Astrocyte (in vitro differentiated cells and primary cell): Measurements from ENCODE around the gene EED. TPM values are rescaled to one million over a fixed set of nuclear protein-coding genes. Genes with fewer than 3 reads are reported as not detected.

ENCODE experiments used
- DNase-seq: peaks from one replicate; pipeline ENCODE4 v3.0.0-alpha.2; 2010; ENCODE audit warnings: low read depth
- FAIRE-seq: peaks from 2 replicates; lab custom pipeline; 2011; peaks lifted over from hg19 to GRCh38; lab: Jason Lieb, UNC
- H2AFZ ChIP-seq: 2 replicates; pipeline ENCODE4 v1.6.0; 2012; ENCODE audit warnings: low read depth, low read length, inconsistent platforms
- H3K27ac ChIP-seq: 2 replicates; pipeline ENCODE4 v1.5.1; 2011; ENCODE audit warnings: low read depth, low read length, inconsistent platforms
- H3K27me3 ChIP-seq: 2 replicates; pipeline ENCODE4 v1.6.0; 2011; ENCODE audit warnings: low read length, inconsistent platforms; ENCODE audit not compliant: insufficient read depth
- H3K36me3 ChIP-seq: 2 replicates; pipeline ENCODE4 v1.5.1; 2011; ENCODE audit warnings: low read length, inconsistent platforms; ENCODE audit not compliant: insufficient read depth
- H3K4me1 ChIP-seq: 2 replicates; pipeline ENCODE4 v1.5.1; 2011; ENCODE audit warnings: low read length, inconsistent platforms; ENCODE audit not compliant: insufficient read depth
- H3K4me2 ChIP-seq: 2 replicates; pipeline ENCODE4 v1.6.0; 2012; ENCODE audit warnings: low read length, inconsistent platforms
- H3K4me3 ChIP-seq: 2 replicates; pipeline ENCODE4 v1.5.1; 2011; ENCODE audit warnings: low read depth, mild to moderate bottlenecking, low read length, inconsistent platforms; ENCODE audit not compliant: insufficient read depth
- H3K79me2 ChIP-seq: 2 replicates; pipeline ENCODE4 v1.6.0; 2012; ENCODE audit warnings: mild to moderate bottlenecking, low read length, inconsistent platforms; ENCODE audit not compliant: insufficient read depth
- H3K9ac ChIP-seq: 2 replicates; pipeline ENCODE4 v1.6.0; 2012; ENCODE audit warnings: mild to moderate bottlenecking, low read length, inconsistent platforms
- H3K9me3 ChIP-seq: 2 replicates; pipeline ENCODE4 v1.5.1; 2012; ENCODE audit warnings: low read depth, mild to moderate bottlenecking, low read length, inconsistent platforms; ENCODE audit not compliant: insufficient read depth
- H4K20me1 ChIP-seq: 2 replicates; pipeline ENCODE4 v1.6.0; 2012; ENCODE audit warnings: low read length, inconsistent platforms; ENCODE audit not compliant: insufficient read depth
- H3K27ac Mint-ChIP-seq: one replicate; pipeline ENCODE4 v1.8.0; 2021; ENCODE audit warnings: mild to moderate bottlenecking, mixed read lengths; ENCODE audit not compliant: unreplicated experiment
- H3K27me3 Mint-ChIP-seq: one replicate; pipeline ENCODE4 v1.8.0; 2021; ENCODE audit warnings: low read depth, mixed read lengths; ENCODE audit not compliant: unreplicated experiment
- H3K36me3 Mint-ChIP-seq: one replicate; pipeline ENCODE4 v1.8.0; 2021; ENCODE audit warnings: low read depth, mixed read lengths; ENCODE audit not compliant: unreplicated experiment
- H3K4me1 Mint-ChIP-seq: one replicate; pipeline ENCODE4 v1.8.0; 2021; ENCODE audit warnings: low read depth, mixed read lengths; ENCODE audit not compliant: unreplicated experiment
- H3K4me3 Mint-ChIP-seq: one replicate; pipeline ENCODE4 v1.8.0; 2021; ENCODE audit warnings: mild to moderate bottlenecking, moderate library complexity, mixed read lengths; ENCODE audit not compliant: unreplicated experiment
- H3K9me3 Mint-ChIP-seq: one replicate; pipeline ENCODE4 v1.8.0; 2021; ENCODE audit warnings: mild to moderate bottlenecking, mixed read lengths; ENCODE audit not compliant: unreplicated experiment
- CTCF ChIP-seq: IDR thresholded peaks from 2 replicates; pipeline ENCODE4 v1.5.1; 2011; ENCODE audit warnings: low read depth, mild to moderate bottlenecking, inconsistent platforms, low read length, moderate library complexity; ENCODE audit not compliant: insufficient read depth
- EZH2 ChIP-seq: IDR thresholded peaks from 2 replicates; pipeline ENCODE4 v1.6.1; 2012; ENCODE audit warnings: mild to moderate bottlenecking, low read length, inconsistent platforms; ENCODE audit not compliant: insufficient read depth
- total RNA-seq: library from RNA; stranded (reverse); gene quantifications from 2 replicates; pipeline ENCODE4 v1.2.1, GENCODE V29; 2021

EED gene
- total RNA-seq, 1 donor from 2014 or later = 23.4 TPM

- Mint-ChIP-seq H3K36me3 (no peaks in the 10 kb centered on the region), H3K27me3 (no peaks in the 10 kb centered on the region), H3K4me1 (no peaks in the 10 kb centered on the region), H3K9me3 (no peaks in the 10 kb centered on the region), H3K4me3 (no peak overlapping the region), H3K27ac (no peak overlapping the region)
- Histone ChIP-seq H3K79me2 (no peaks in the 10 kb centered on the region), H2AFZ (no peak overlapping the region), H3K4me1 (no peaks in the 10 kb centered on the region), H3K4me2 (no peak overlapping the region), H3K27me3 (no peaks in the 10 kb centered on the region), H3K9me3 (no peaks in the 10 kb centered on the region), H4K20me1 (no peaks in the 10 kb centered on the region), H3K36me3 (no peaks in the 10 kb centered on the region), H3K4me3 (no peak overlapping the region), H3K9ac (no peak overlapping the region), H3K27ac (no peak overlapping the region)
- FAIRE-seq (no peak), DNase-seq (no peak)
- TF ChIP-seq CTCF (no peak), EZH2 (no peak)
These were observed 13.6 kb upstream of the EED start for GRCh38 chr11:86230921-86231434.

DNA sequence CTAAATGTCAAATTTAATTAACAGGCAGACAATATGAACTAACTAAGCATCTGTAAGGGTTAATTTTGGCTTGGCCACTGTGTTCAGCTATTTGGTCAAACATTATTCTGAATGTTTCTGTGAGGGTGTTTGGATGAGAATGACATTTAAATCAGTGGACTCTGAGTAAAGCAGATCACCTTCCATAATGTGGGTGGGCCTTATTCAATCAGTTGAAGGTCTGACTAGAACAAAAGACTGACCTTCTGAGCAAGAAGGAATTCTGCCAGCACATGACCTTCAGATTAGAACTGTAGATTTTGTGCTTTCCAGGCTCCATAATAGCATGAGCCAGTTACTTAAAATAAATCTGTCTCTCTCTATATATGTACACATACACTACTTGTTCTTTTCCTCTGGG lies 12.0 kb upstream of the EED start:
- Mint-ChIP-seq H3K4me1 (no peaks in the 10 kb centered on the region), H3K36me3 (no peaks in the 10 kb centered on the region), H3K4me3 (no peak overlapping the region), H3K9me3 (no peaks in the 10 kb centered on the region), H3K27ac (no peak overlapping the region), H3K27me3 (no peaks in the 10 kb centered on the region)
- no peak for FAIRE-seq
- Histone ChIP-seq H3K36me3 (no peaks in the 10 kb centered on the region), H3K9ac (no peak overlapping the region), H4K20me1 (no peaks in the 10 kb centered on the region), H3K27ac (no peak overlapping the region), H3K4me2 (no peak overlapping the region), H3K9me3 (no peaks in the 10 kb centered on the region), H3K27me3 (no peaks in the 10 kb centered on the region), H3K4me1 (no peaks in the 10 kb centered on the region), H3K79me2 (no peaks in the 10 kb centered on the region), H3K4me3 (no peak overlapping the region), H2AFZ (no peak overlapping the region)
- DNase-seq = no peak
- no peak for TF ChIP-seq EZH2
- TF ChIP-seq CTCF = no peak

DNA sequence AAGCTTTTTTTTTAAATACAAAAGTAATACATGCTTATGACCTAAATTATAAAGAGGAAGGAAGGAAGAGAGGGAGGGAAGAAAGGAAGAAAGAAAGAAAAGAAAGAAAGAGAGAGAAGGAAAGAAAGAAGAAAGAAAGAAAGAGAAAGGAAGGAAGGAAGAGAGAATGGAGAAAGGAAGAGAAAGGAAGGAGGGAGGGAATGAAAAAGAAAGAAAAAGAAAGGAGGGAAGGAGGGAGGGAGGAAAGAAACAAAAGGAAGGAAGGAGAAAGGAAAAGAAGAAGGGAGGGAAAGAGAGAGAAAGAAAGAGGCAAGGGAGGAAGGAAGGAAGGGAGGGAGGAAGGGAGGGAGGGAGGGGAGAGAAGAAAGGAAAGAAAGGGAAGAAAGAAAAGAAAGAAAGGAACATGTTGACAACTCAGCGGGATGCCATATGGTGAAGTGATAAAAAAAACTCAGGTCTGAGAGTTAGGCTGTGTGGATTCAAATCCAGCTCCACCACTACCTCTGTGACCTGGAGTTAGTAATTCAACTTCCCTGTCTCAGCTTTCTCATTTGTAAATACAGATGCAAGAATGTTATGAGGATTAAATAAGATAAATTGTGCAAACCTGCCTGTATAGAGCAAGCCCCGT lies 9.6 kb upstream of the EED start:
- peaks cover 4% of the 10 kb centered on the region for H3K27me3 Mint-ChIP-seq
- H3K4me1 ChIP-seq = no peaks in the 10 kb centered on the region
- no peaks in the 10 kb centered on the region for H3K9me3 ChIP-seq
- H3K27me3 ChIP-seq = peaks cover 3% of the 10 kb centered on the region
- H3K9ac ChIP-seq = no peak overlapping the region
- no peaks in the 10 kb centered on the region for H3K79me2 ChIP-seq
- no peak for TF ChIP-seq EZH2
- no peak for TF ChIP-seq CTCF
- no peak for DNase-seq
- no peak overlapping the region for H3K27ac Mint-ChIP-seq
- no peak for FAIRE-seq
- H3K36me3 Mint-ChIP-seq = no peaks in the 10 kb centered on the region
- H2AFZ ChIP-seq = no peak overlapping the region
- no peaks in the 10 kb centered on the region for H4K20me1 ChIP-seq
- H3K4me3 Mint-ChIP-seq = no peak overlapping the region
- H3K27ac ChIP-seq = no peak overlapping the region
- no peak overlapping the region for H3K4me3 ChIP-seq
- H3K9me3 Mint-ChIP-seq = no peaks in the 10 kb centered on the region
- H3K4me2 ChIP-seq = no peak overlapping the region
- no peaks in the 10 kb centered on the region for H3K4me1 Mint-ChIP-seq
- no peaks in the 10 kb centered on the region for H3K36me3 ChIP-seq
